ENCODE measurements around the gene CRYBG2. TPM values are rescaled to one million over a fixed set of nuclear protein-coding genes. Genes with fewer than 3 reads are reported as not detected.

The CRYBG2 gene, protein sequence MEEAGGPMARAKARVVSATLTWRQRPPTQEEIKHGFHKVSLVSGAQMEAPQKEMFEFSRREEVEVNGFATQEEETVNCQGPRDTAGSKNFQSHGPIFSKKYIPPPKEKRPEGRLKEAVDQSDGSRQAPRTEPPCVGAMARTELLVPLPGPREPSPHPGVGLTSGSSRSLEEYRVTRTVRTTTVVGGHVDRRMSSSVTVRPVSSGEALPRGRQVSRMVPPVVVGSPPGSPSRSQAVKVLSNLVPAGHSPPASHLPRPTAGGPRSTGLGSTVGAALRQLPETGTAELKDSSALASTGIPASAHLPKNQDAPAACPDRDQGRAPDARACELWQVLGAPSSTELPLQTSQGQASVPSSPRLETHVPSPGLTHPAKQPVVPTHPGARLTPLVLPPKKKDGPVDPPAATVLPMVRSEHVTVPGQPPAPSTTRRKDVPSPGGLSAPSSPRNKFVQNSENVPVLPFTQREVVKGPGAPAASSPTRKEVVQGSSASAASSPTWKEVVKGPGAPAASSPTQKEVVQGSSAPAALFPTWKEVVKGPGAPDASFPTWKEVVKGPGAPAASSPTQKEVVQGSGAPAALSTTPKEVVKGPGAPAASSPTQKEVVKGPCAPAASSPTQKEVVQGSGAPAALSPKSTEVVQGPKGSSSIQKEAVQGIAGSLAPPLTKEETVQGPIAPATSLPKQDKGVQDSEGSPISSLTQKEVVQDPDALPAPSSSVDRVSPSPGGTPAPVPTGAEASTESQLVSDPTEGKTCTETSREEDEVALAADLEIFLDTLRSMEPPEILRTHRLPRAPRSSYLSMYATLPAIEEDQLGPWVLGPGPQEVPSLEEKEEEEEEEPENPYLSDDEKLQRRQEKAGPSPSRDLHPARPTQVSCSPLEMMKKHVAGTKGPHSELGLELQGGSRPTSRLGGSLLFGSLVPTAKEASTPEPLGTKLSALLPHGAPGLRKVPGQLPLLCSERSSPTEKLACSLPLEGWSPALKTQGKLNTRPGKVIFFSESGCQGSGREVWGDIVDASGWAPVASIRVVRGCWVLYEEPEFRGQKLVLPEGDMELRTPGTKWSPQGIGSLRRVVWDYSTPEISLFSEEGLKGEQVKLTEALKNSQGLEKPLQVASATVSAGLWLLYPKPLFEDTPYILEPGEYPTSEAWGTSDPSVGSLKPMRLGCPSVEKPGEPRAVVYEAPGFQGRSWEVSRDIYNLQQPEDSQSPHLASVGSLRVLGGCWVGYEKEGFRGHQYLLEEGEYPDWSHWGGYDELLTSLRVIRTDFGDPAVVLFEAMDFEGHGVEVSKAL (N-terminal part only)
- total RNA-seq = 0.26 and 0.33 TPM in 2 replicates

DNA sequence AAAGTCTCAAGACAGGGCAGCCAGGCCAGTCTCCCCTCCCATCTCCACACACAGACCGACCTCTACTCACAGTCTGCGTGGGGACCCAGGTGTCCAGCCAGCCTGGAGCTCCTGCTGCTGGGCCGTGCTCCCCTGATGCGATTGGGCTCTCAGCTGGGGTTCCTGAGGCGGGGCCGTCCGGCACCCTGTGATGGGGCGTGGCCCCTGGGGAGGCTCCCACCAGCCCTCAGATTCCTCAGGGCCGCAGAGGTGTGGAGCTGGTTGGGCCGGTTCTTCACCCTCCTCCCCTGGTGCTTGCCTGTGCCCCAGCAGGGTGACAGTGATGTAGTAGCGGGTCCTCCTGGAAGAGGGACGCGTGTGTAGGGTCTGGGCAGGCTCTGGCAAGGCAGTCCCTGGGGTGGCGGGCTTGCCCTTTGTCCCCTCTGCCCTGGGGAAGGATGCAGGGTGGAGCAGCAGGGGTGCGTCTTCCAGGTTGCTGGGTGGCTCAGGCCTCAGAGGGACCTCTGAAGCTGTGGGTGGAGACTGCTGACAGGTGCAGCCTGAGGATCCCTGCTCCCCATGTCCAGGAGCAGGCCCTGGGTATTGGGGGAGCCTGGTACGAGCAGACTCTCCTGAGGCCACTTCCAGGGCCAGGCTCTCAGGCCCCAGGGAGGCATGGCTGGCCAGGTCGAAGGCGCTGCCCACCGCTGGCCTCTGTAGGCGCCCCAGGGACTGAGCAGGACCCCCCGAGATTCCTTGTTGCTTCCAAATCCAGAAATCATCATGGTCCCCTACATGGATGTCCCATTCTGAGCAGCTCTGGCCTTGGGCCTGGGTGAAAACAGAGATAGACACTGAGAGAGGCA is at the start of gene CRYBG2:
TSS of gene CRYBG2 (minus strand) at position 155 of the 845 bp plus-strand sequence. CDS start 7,473 bp downstream, outside the sequence.

DNA sequence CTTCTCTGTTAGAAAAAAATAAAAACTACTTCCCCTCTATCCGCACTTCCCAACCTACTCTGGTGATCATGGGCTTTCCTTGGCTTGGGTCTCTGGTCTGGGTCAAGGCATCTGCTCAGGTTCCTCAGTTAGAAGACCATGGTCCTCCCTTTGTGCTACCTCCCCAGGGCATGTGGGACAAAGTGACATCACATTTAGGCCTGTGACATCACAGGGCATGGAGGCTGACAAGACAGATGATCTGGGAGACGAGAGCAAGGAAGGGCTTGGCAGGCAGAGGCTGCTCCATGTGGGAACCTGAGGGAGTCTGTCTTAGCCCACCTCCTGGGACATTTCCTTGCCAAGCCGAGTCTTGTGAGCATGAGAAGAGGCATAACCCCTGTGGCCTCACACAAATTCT is 18.7 kb upstream of the CRYBG2 start, which contains the start of gene ZNF683:
TSS of gene ZNF683 (minus strand) at position 140 of the 400 bp plus-strand sequence. CDS start 4,179 bp downstream, outside the sequence.

DNA sequence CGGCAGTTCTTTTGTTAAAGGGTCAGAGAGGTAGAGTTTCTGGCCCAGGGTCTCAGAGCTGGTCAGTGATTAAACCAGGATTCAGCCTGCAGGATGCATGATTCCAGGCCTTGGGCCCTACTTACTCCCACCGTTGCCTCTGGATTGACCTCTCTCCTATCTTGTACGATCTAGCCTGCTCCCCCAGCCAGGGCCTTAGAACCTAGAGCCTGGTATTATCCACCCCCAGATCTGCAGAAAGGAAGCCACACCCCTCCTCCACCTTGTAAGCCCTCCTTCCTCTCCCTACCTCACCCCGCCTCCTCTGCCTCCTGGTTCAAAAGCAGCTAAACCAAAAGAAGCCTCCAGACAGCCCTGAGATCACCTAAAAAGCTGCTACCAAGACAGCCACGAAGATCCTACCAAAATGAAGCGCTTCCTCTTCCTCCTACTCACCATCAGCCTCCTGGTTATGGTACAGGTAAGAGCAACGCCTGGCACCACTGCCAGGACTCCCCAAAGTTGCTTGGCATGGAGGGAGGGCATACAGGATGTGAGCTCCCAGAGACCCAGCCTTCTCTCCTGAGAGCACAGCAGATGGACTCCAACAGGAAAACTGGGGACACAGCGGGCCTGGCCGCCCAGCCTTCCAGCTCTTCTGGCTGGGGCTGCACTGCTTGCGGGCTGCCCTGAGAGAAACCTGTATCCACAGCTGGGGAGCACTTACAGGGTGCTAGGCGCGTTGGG is 36.2 kb downstream of the CRYBG2 start, which contains the start of gene CD52:
TSS of gene CD52 (plus strand) at position 347 of the 726 bp plus-strand sequence. CDS start at position 407, 60 bp downstream.

DNA sequence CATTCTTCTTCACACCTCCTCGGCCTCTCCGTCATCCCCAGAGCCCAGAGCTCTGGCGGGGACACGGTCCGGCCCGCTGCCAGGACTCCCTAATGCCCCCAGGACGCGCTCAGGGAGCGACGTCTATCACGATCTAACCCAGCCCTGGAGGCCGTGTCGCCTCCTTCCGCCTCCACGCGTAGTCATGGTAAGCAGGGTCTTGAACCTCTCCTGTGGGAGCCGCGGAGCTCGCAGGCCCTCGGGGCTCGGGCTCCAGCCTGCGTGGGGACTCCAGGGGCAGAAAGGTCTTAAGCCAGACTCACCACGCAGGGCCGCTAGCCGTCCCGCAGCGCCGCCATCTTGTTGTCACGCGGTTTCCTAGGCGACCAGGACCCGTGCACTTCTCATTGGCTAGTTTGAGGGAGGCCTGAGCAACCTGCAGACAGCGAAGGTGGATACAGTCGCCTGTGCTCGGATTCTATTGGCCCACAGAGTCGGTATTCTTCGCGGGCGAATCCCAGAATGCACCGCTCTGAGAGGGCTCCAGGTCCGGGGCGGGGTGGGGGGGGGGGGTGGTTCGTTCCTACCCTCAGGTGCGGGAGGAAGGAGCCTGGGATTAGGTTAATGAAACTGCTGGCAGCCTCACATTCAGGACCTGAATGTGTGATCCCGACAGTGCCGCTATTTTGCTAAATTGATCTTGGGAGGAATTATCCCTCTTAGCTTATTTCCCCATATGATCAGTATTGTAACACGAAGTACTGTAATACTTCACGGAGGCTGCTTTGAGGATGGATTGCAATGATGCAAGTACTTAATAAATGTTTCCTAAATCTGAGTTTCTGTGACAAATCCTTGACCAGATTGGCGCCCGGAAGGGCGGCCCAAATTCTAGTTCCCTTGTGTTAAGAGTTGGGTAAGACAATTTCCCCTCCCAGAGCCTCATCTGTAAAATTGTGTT is 47.4 kb downstream of the CRYBG2 start, which contains the start of gene UBXN11:
TSS of gene UBXN11 (minus strand) at position 347 of the 940 bp plus-strand sequence. CDS start 3,753 bp downstream, outside the sequence.

DNA sequence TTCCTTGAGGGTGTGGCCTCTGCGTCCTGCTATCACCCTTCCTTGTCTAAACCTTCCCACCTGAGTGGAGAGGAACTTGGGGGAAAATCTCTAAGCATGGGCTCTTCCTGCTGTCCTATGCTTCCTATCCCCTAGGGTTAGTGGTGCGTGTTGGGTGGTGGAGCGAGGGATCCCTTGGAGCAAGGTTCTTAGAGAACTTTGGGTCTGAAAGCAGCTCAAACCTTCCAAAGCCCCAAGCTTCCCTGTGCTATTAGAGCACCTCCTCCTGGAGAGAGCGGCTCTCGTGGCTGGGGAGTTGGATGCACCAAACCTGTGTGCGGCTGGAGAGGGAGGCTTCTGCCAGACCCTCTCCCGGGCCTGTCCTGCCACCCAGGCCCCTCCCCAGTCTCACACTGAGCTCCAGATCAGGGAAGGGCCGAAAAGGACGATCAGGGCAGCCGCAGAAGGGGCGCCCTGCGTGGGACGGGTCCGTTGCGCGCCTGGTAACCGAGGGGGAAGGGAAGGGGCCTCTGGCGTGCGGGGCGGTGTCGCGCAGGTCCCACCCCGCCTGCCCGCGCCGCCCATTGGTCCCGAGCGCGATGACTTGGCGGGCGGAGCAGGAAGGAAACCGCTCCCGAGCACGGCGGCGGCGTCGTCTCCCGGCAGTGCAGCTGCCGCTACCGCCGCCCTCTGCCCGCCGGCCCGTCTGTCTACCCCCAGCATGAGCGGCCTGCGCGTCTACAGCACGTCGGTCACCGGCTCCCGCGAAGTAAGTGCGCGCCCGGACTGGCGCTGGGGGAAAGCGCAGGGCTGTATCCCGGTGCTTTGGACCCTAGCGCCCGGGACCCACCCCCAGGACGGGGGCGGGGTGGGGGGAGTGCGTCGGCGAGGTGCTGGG is 74.2 kb downstream of the CRYBG2 start, which contains the start of gene SH3BGRL3:
TSS of gene SH3BGRL3 (plus strand) at position 631 of the 877 bp plus-strand sequence. CDS start at position 701, 70 bp downstream.

Other genes with a start within 250 kb of the CRYBG2 start
- 5.9 and 7.4 TPM in 2 replicates for gene PDIK1L, start 242.3 kb downstream of the CRYBG2 start, total RNA-seq
- 5.5 and 6.3 TPM in 2 replicates for gene FAM110D, start 195.1 kb downstream of the CRYBG2 start, total RNA-seq
- gene C1orf232, start 185.2 kb downstream of the CRYBG2 start, total RNA-seq = not detected in 2 replicates
- gene ZNF593, start 184.2 kb downstream of the CRYBG2 start, total RNA-seq = 17.2 and 21.5 TPM in 2 replicates
- 0.11 TPM in 1 of 2 replicates, not detected in the other for gene ZNF593OS, start 182.3 kb downstream of the CRYBG2 start, total RNA-seq
- not detected in 2 replicates for gene CNKSR1, start 176.6 kb downstream of the CRYBG2 start, total RNA-seq
- not detected in 2 replicates for gene CATSPER4, start 163.5 kb downstream of the CRYBG2 start, total RNA-seq
- 4.4 and 4.9 TPM in 2 replicates for gene CEP85, start 119.9 kb downstream of the CRYBG2 start, total RNA-seq
- gene SH3BGRL3, start 74.0 kb downstream of the CRYBG2 start, total RNA-seq = 12.2 and 18.2 TPM in 2 replicates
- 1.2 and 1.7 TPM in 2 replicates for gene UBXN11, start 47.5 kb downstream of the CRYBG2 start, total RNA-seq
- gene CD52, start 36.2 kb downstream of the CRYBG2 start, total RNA-seq = not detected in 2 replicates
- gene ZNF683, start 18.6 kb upstream of the CRYBG2 start, total RNA-seq = not detected in 2 replicates
- gene LIN28A, start 56.7 kb upstream of the CRYBG2 start, total RNA-seq = not detected in 2 replicates
- gene DHDDS, start 78.2 kb upstream of the CRYBG2 start, total RNA-seq = 23.3 and 23.4 TPM in 2 replicates
- 87.6 and 147 TPM in 2 replicates for gene HMGN2, start 118.3 kb upstream of the CRYBG2 start, total RNA-seq
- 13.5 and 15.0 TPM in 2 replicates for gene RPS6KA1, start 175.6 kb upstream of the CRYBG2 start, total RNA-seq

Measured in dermis lymphatic vessel endothelial cell (primary cell).